Endothelial cell of umbilical vein (primary cell): ENCODE measurements around the gene MBTPS1.

Experiments used
- EZH2 ChIP-seq: IDR thresholded peaks from 2 replicates; pipeline ENCODE4 v1.6.1; 2012; ENCODE audit warnings: borderline replicate concordance, low read depth, mild to moderate bottlenecking, moderate library complexity, low read length, inconsistent platforms; ENCODE audit not compliant: severe bottlenecking
- FOS ChIP-seq: IDR thresholded peaks from 2 replicates; pipeline ENCODE4 v1.6.1; 2011; ENCODE audit warnings: mild to moderate bottlenecking, low read length, moderate library complexity, borderline replicate concordance; ENCODE audit not compliant: insufficient read depth
- GATA2 ChIP-seq: IDR thresholded peaks from 2 replicates; pipeline ENCODE4 v1.7.0; 2011; ENCODE audit warnings: low read depth, mild to moderate bottlenecking, moderate library complexity, mixed read lengths, low read length; ENCODE audit not compliant: insufficient read length, insufficient read depth
- JUN ChIP-seq: IDR thresholded peaks from 2 replicates; pipeline ENCODE4 v1.6.1; 2011; ENCODE audit warnings: borderline replicate concordance, low read depth; ENCODE audit not compliant: insufficient read length, insufficient read depth
- MYC ChIP-seq: IDR thresholded peaks from one replicate; pipeline ENCODE4 v1.6.1; 2011; ENCODE audit warnings: mild to moderate bottlenecking, low read depth, low read length
- POLR2A ChIP-seq: IDR thresholded peaks from 2 replicates; pipeline ENCODE4 v1.6.1; 2012; ENCODE audit warnings: low read depth, mild to moderate bottlenecking, control low read depth, low read length
- POLR2AphosphoS5 ChIP-seq: IDR thresholded peaks from 2 replicates; pipeline ENCODE4 v1.6.1; 2012; ENCODE audit warnings: low read depth, mild to moderate bottlenecking, control low read depth, low read length, moderate library complexity; ENCODE audit not compliant: insufficient read depth
- TF ChIP-seq, protein P1 (sequence below), 2 donors: IDR thresholded peaks; 1 replicate in 1 of 2; 2 replicates in 1 of 2; pipeline ENCODE4 v1.5.1; 2011; ENCODE audit warnings: low read length in 2 of 2, mild to moderate bottlenecking in 2 of 2, moderate library complexity in 2 of 2, control low read depth in 1 of 2, inconsistent platforms in 1 of 2, low read depth in 1 of 2; ENCODE audit not compliant: insufficient read depth in 1 of 2; ENCODE audit errors: extremely low read depth in 1 of 2
- TF ChIP-seq, protein P2 (sequence below): IDR thresholded peaks from 2 replicates; pipeline ENCODE4 v1.6.1; 2011; ENCODE audit not compliant: insufficient read depth, insufficient read length

DNA sequence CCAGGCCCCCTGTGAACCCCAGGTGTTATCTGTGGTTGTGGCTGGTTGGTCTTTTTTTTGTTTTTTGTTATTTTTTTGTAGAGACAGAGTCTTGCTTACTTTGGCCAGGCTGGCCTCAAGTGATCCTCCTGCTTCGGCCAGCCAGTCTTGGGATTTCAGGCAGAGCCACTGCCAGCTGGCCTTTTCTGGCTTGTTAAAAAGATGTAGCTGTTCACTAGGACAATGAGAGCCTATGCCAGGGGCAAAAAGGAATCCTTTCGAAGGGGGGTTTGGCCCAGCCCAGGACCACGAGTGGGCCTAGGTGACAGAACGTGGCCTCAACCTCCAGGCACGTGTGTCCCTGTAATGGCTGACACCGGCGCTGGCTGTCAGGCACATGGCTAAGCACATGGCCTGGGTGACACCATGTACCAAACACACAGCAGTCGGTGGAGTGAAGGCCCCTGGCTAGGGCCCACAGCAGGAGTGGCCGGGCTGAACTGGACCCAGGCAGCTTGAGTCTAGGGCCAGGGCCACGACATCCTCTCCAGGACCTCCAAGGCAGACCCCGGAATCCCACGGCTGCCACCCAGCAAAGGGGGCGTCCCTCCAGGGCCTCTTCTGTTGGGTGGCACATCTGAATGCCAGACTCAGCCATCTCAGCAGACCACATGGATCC lies 67.2 kb downstream of the MBTPS1 start:
- TF ChIP-seq, protein P1, sequence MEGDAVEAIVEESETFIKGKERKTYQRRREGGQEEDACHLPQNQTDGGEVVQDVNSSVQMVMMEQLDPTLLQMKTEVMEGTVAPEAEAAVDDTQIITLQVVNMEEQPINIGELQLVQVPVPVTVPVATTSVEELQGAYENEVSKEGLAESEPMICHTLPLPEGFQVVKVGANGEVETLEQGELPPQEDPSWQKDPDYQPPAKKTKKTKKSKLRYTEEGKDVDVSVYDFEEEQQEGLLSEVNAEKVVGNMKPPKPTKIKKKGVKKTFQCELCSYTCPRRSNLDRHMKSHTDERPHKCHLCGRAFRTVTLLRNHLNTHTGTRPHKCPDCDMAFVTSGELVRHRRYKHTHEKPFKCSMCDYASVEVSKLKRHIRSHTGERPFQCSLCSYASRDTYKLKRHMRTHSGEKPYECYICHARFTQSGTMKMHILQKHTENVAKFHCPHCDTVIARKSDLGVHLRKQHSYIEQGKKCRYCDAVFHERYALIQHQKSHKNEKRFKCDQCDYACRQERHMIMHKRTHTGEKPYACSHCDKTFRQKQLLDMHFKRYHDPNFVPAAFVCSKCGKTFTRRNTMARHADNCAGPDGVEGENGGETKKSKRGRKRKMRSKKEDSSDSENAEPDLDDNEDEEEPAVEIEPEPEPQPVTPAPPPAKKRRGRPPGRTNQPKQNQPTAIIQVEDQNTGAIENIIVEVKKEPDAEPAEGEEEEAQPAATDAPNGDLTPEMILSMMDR (IDR thresholded peaks at IDR 0.05; ENCODE audit: extremely low read depth in 1 of 2, insufficient read depth in 1 of 2, low read depth in 1 of 2, low read length in 2 of 2), result no peak
- TF ChIP-seq POLR2AphosphoS5 (no peak), POLR2A (no peak), EZH2 (no peak), JUN (no peak), GATA2 (no peak), MYC (no peak), FOS (no peak)
- TF ChIP-seq, protein P2, sequence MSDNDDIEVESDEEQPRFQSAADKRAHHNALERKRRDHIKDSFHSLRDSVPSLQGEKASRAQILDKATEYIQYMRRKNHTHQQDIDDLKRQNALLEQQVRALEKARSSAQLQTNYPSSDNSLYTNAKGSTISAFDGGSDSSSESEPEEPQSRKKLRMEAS, result no peak
